SU-DHL-6 (cell line): ENCODE data around the gene POMP.
A peak's percentile ranks its signal among the peaks of the same experiment; 100 is the strongest.

Experiments
- H2AFZ ChIP-seq: fragments of 200-600 bp; sonication (generic); 2 replicates; pipeline ENCODE4 v1.6.1; 2014; ENCODE audit warnings: low read depth, mild to moderate bottlenecking, moderate library complexity, mixed read lengths, antibody characterized with exemption, low read length; ENCODE audit not compliant: severe bottlenecking
- H3F3A ChIP-seq: fragments of 200-600 bp; shearing (Covaris generic); 2 replicates; pipeline ENCODE4 v1.6.0; 2016; ENCODE audit warnings: antibody characterized with exemption, mild to moderate bottlenecking; ENCODE audit not compliant: insufficient read depth
- H3K27ac ChIP-seq: fragments of 200-600 bp; sonication (generic); 2 replicates; pipeline ENCODE4 v1.5.1; 2016; ENCODE audit warnings: low read depth, mild to moderate bottlenecking, low read length, moderate library complexity, mixed read lengths
- H3K27me3 ChIP-seq: fragments of 200-600 bp; sonication (generic), shearing (Covaris generic); 2 replicates; pipeline ENCODE4 v1.6.0; 2014; ENCODE audit warnings: mild to moderate bottlenecking, low read length
- H3K36me3 ChIP-seq: fragments of 200-600 bp; sonication (generic); 2 replicates; pipeline ENCODE4 v1.6.1; 2014; ENCODE audit warnings: mild to moderate bottlenecking, low read length, mixed read lengths
- H3K4me2 ChIP-seq: fragments of 300-600, 200-600 bp; shearing (Covaris generic), sonication (generic); 2 replicates; pipeline ENCODE4 v1.6.0; 2014; ENCODE audit warnings: low read length, low read depth, mild to moderate bottlenecking; ENCODE audit not compliant: poor library complexity, severe bottlenecking
- H3K4me3 ChIP-seq: fragments of 200-600 bp; sonication (generic); 2 replicates; pipeline ENCODE4 v1.5.1; 2014; ENCODE audit warnings: antibody characterized with exemption, low read length, mild to moderate bottlenecking, mixed read lengths; ENCODE audit not compliant: insufficient read depth, poor library complexity, severe bottlenecking
- H3K79me2 ChIP-seq: fragments of 200-600 bp; sonication (generic); 2 replicates; pipeline ENCODE4 v1.6.1; 2014; ENCODE audit warnings: mild to moderate bottlenecking, low read length, moderate library complexity; ENCODE audit not compliant: insufficient read depth
- H3K9ac ChIP-seq: fragments of 200-600 bp; sonication (generic); 2 replicates; pipeline ENCODE4 v1.7.0; 2014; ENCODE audit warnings: mild to moderate bottlenecking, low read length
- H3K9me2 ChIP-seq: fragments of 200-600 bp; sonication (generic); replicated peaks from 2 replicates; pipeline ENCODE4 v1.6.1; 2014; ENCODE audit warnings: low read length; ENCODE audit not compliant: insufficient read depth
- H3K9me3 ChIP-seq: fragments of 200-600 bp; sonication (generic); 2 replicates; pipeline ENCODE4 v1.6.1; 2014; ENCODE audit warnings: low read length, mixed read lengths; ENCODE audit not compliant: insufficient read depth
- H4K20me1 ChIP-seq: fragments of 200-600 bp; sonication (generic); 2 replicates; pipeline ENCODE4 v1.6.1; 2014; ENCODE audit warnings: low read depth, mild to moderate bottlenecking, antibody characterized with exemption, low read length, moderate library complexity, mixed read lengths
- CTCF ChIP-seq: fragments of 200-600 bp; sonication (generic); IDR thresholded peaks from one replicate; pipeline ENCODE4 v1.5.1; 2017; ENCODE audit warnings: antibody characterized with exemption, mild to moderate bottlenecking, low read length, moderate library complexity; ENCODE audit not compliant: insufficient read depth, poor library complexity, severe bottlenecking
- EZH2phosphoT487 ChIP-seq: fragments of 200-600 bp; sonication (generic), shearing (Covaris generic); conservative IDR thresholded peaks from 2 replicates; pipeline ENCODE4 v1.6.1; 2018; ENCODE audit warnings: mild to moderate bottlenecking, antibody characterized with exemption, low read length, moderate library complexity, mixed read lengths

Gene POMP

GRCh38 chr13:28714651-28715050, 55.7 kb downstream of the POMP start:
- Histone ChIP-seq H3K9me2 (no peaks in the 10 kb centered on the region), H3K79me2 (no peaks in the 10 kb centered on the region; the same call in 1 of the 2 replicates), H3K27ac (no peak overlapping the region), H2AFZ (no peak overlapping the region), H3K4me2 (no peak overlapping the region), H3K36me3 (no peaks in the 10 kb centered on the region), H3K9me3 (no peaks in the 10 kb centered on the region), H4K20me1 (no peaks in the 10 kb centered on the region), H3F3A (no peaks in the 10 kb centered on the region), H3K9ac (no peak overlapping the region), H3K27me3 (no peaks in the 10 kb centered on the region), H3K4me3 (no peak overlapping the region)
- no peak for TF ChIP-seq CTCF
- TF ChIP-seq EZH2phosphoT487, result no peak

DNA sequence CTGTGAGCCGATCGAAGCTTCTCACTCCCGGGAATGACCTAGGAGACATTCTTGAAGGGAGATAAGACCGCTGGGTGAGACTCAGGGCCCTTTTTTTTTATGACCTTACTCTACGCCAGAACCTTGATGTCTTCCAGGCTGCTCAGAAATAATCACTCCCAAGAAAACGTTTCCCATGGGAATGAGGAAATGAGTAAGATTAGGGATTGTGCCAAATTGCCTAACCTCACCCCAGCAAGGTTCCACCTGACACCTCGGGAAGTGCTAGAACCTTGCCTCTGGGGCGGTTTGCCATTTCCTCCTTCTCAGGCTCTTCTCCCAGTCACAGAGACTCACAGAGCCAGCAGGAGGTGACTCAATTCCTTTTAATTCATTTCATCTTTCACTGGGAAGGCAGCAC, 57.6 kb downstream of the POMP start:
- Histone ChIP-seq H3K9me3 (no peaks in the 10 kb centered on the region), H3F3A (no peaks in the 10 kb centered on the region; the same call in 1 of the 2 replicates), H3K4me2 (no peak overlapping the region), H3K36me3 (no peaks in the 10 kb centered on the region), H2AFZ (no peak overlapping the region), H3K79me2 (no peaks in the 10 kb centered on the region; the same call in 1 of the 2 replicates), H3K27me3 (no peaks in the 10 kb centered on the region), H4K20me1 (no peaks in the 10 kb centered on the region), H3K9ac (no peak overlapping the region), H3K27ac (no peak overlapping the region), H3K9me2 (no peaks in the 10 kb centered on the region), H3K4me3 (no peak overlapping the region)
- no peak for TF ChIP-seq CTCF
- no peak for TF ChIP-seq EZH2phosphoT487

GRCh38 chr13:28717170-28717569, 58.2 kb downstream of the POMP start:
- no peak overlapping the region for H3K27ac ChIP-seq
- no peak for TF ChIP-seq CTCF
- TF ChIP-seq EZH2phosphoT487, result no peak
- no peaks in the 10 kb centered on the region; the same call in 1 of the 2 replicates for H3F3A ChIP-seq
- H3K79me2 ChIP-seq, result no peaks in the 10 kb centered on the region; the same call in 1 of the 2 replicates
- H3K4me3 ChIP-seq, result no peak overlapping the region
- H3K27me3 ChIP-seq, result no peaks in the 10 kb centered on the region
- H3K4me2 ChIP-seq, result peak overlapping the region; percentile 95
- H3K36me3 ChIP-seq, result no peaks in the 10 kb centered on the region
- no peak overlapping the region for H3K9ac ChIP-seq
- H3K9me3 ChIP-seq, result no peaks in the 10 kb centered on the region
- no peaks in the 10 kb centered on the region for H4K20me1 ChIP-seq
- no peak overlapping the region for H2AFZ ChIP-seq
- H3K9me2 ChIP-seq, result no peaks in the 10 kb centered on the region

DNA sequence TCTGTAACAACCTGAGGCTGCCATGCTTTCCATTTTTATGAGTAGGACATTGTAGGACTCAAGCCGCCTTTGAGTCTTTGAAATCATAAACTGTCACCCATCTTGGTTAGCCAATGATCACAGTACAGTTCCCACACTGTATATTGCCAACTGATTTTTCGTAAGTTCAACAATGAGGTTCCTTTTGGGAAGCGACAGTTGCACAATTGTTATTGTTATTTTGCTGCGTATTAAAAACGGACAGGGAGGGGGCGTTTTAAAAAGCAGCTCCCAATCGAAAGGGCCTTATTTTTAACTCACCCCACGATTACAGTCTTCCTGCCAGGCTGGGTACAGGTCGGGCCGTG, 59.2 kb downstream of the POMP start:
- no peaks in the 10 kb centered on the region for H3K9me3 ChIP-seq
- H3K36me3 ChIP-seq, result no peaks in the 10 kb centered on the region
- peak overlapping the region; percentile 84 for H3K4me3 ChIP-seq
- no peaks in the 10 kb centered on the region for H3K27me3 ChIP-seq
- no peaks in the 10 kb centered on the region for H3K9me2 ChIP-seq
- peak overlapping the region; percentile 95 for H3K4me2 ChIP-seq
- H3F3A ChIP-seq, result no peaks in the 10 kb centered on the region; the same call in 1 of the 2 replicates
- no peaks in the 10 kb centered on the region; the same call in 1 of the 2 replicates for H3K79me2 ChIP-seq
- no peak for TF ChIP-seq CTCF
- no peak for TF ChIP-seq EZH2phosphoT487
- H3K27ac ChIP-seq, result peak overlapping the region; percentile 23; the same call in 1 of the 2 replicates
- H3K9ac ChIP-seq, result peak overlapping the region; percentile 81
- no peaks in the 10 kb centered on the region for H4K20me1 ChIP-seq
- H2AFZ ChIP-seq, result peak overlapping the region; percentile 93
